GM12878 (cell line): ENCODE results near the gene AGT. TPM values are rescaled to one million over a fixed set of nuclear protein-coding genes. Genes with fewer than 3 reads are reported as not detected.

Source experiments
- CBX3 ChIP-seq: fragments of 200-600 bp; sonication (generic); IDR thresholded peaks from 2 replicates; pipeline ENCODE4 v1.6.1; 2016; ENCODE audit warnings: low read depth, borderline replicate concordance
- CUX1 ChIP-seq: IDR thresholded peaks from 2 replicates; pipeline ENCODE4 v1.6.1; 2012; ENCODE audit warnings: improper control_type of control experiment, low read depth, low read length; ENCODE audit not compliant: insufficient replicate concordance
- E2F4 ChIP-seq: IDR thresholded peaks from 2 replicates; pipeline ENCODE4 v1.6.1; 2012; ENCODE audit warnings: low read depth, low read length, improper control_type of control experiment
- HDGF ChIP-seq: fragments of 450-650 bp; IDR thresholded peaks from 2 replicates; pipeline ENCODE4 v1.6.1; 2016; ENCODE audit warnings: antibody characterized with exemption
- IKZF1 ChIP-seq: fragments of 450-650 bp; conservative IDR thresholded peaks from 2 replicates; pipeline ENCODE4 v1.6.1; 2017; ENCODE audit warnings: antibody characterized with exemption, mild to moderate bottlenecking
- KAT2A ChIP-seq: conservative IDR thresholded peaks from 2 replicates; pipeline ENCODE4 v1.6.1; 2011; ENCODE audit warnings: low read depth, low read length; ENCODE audit not compliant: control insufficient read depth
- MTA2 ChIP-seq: fragments of 450-650 bp; IDR thresholded peaks from 2 replicates; pipeline ENCODE4 v1.6.1; 2016; ENCODE audit warnings: low read depth, mild to moderate bottlenecking, moderate library complexity
- MTA3 ChIP-seq: IDR thresholded peaks from 2 replicates; pipeline ENCODE4 v1.6.1; 2012; ENCODE audit warnings: low read length, inconsistent platforms, borderline replicate concordance
- MYB ChIP-seq: fragments of 150-350 bp; IDR thresholded peaks from 2 replicates; pipeline ENCODE4 v1.6.1; 2014; ENCODE audit warnings: mild to moderate bottlenecking, low read depth, low read length, borderline replicate concordance
- NR2F1 ChIP-seq: fragments of 450-650 bp; conservative IDR thresholded peaks from 2 replicates; pipeline ENCODE4 v1.6.1; 2017; ENCODE audit warnings: mild to moderate bottlenecking
- SPI1 ChIP-seq: IDR thresholded peaks from 2 replicates; pipeline ENCODE4 v1.6.1; 2011; ENCODE audit warnings: low read depth, mild to moderate bottlenecking, low read length, moderate library complexity, borderline replicate concordance; ENCODE audit not compliant: insufficient read depth
- ZNF384 ChIP-seq: IDR thresholded peaks from 2 replicates; pipeline ENCODE4 v1.6.1; 2012; ENCODE audit warnings: low read depth, mild to moderate bottlenecking, low read length, improper control_type of control experiment, borderline replicate concordance
- polyA plus RNA-seq, 11 experiments: library from polyadenylated mRNA; depleted of rRNA in 4 of 11; unstranded in 6 of 11; stranded (reverse) in 5 of 11; fragments of >200 nt; fragmentation: Nextera tagmentation in 4 of 11; fragmentation: Illumina TruSeq in 1 of 11; extraction: Ambion mirVana in 4 of 11; extraction: Trizol in 1 of 11; gene quantifications; 1 replicate in 1 of 11; 2 replicates in 10 of 11; pipeline versions ENCODE4 v1.2.1 to v1.2.3, GENCODE V29; 2011 to 2016; ENCODE audit warnings: inconsistent platforms in 2 of 11, missing spikeins in 2 of 11, low read depth in 1 of 11
- total RNA-seq, 4 experiments: library from RNA; depleted of rRNA in 3 of 4; stranded (reverse); fragments of >200 nt in 3 of 4; fragmentation: Illumina TruSeq in 1 of 4; extraction: Trizol in 1 of 4; gene quantifications; 2 replicates each; pipeline versions ENCODE4 v1.2.1 to v1.2.3, GENCODE V29; 2013 to 2021

Gene AGT
- total and polyA plus RNA-seq, 10 of the 15 experiments (the other 5 are each of a cell fraction or from before 2014, with no cell fraction given), result 0.69 TPM; not detected in 9

- no peak for TF ChIP-seq CUX1
- TF ChIP-seq ZNF384, result no peak
- TF ChIP-seq HDGF, result no peak
- no peak for TF ChIP-seq MTA2
- no peak for TF ChIP-seq NR2F1
- TF ChIP-seq MTA3, result no peak
- TF ChIP-seq CBX3, result no peak
- TF ChIP-seq SPI1, result no peak
- TF ChIP-seq IKZF1, result no peak
- no peak for TF ChIP-seq KAT2A
- no peak for TF ChIP-seq MYB
- TF ChIP-seq E2F4, result no peak
Measured at GRCh38 chr1:230737622-230738262, 23.8 kb upstream of the AGT start (continued).
